ENCODE data around the gene USP14.
"Not testable (repeated sequence)": the region's sequence is repeated elsewhere in the genome, so short reads cannot be mapped to it uniquely, and the experiment has no call there.

USP14 gene

DNA sequence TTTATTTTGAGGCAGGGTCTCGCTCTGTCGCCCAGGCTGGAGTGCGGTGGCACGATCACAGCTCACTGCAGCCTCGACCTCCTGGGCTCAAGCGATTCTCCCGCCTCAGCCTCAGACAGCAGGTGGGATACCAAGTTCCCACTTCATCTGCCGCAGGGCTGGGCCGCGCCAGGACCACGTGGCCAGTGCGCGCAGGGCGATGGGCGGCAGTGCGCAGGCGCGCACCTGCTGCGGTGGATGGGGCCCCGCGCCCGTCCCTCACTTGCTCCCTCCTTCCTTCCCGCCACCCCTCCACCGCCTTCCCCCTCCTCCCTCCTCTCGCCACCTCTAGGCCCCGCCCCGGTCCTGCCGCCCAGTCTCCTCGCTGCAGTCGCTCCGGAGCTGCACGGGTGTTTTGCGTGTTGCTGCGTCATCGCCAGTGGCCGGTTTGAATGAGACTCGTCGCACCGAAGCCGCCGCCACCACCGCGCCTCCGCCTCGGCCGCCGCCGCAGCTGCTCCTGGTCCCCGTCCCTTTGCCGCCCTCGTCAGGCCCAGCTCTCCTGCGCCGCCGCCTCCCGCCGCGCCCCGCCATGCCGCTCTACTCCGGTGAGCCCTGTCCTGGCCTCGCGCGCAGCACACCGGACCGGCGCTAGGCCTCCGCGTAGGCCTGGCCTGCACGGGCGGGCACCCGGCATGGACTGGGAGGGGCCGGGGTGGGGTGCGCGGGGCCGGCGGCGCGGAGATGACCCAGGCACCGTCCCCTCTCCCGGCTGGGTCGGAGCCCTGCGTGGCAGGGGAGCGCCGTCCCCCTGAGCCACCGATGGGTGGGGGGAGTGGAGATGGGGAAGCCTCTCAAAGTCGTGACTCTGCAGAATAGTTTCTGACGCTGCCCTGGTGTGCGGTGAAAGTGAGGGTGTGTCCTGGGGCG lies at the start of gene USP14:
Gene USP14 (plus strand): TSS at position 430 of the 909 bp plus-strand sequence. CDS start 142 bp downstream, at position 572.
- DNase-seq (ENCODE audit: insufficient read length, low spot score) = peak; percentile 92
- peak; percentile 98 for FAIRE-seq

DNA sequence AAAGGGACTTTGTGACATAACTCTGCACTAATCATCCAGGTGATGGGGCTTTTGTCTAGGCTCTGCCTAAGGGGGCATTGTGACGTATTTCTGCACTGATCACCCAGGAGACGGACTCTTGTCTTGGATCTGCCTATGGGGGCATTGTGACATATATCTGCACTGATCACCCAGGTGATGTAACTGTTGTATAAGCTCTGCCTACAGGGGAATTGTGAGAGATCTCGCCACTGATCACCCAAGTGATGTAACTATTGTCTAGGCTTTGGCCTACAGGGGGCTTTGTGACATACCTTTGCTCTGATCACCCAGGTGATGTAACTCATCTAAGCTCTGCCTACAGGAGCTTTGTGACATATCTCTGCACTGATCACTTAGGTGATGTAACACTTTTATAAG lies 49.7 kb upstream of the USP14 start:
- FAIRE-seq; DNase-seq (ENCODE audit: insufficient read length, low spot score): not testable (repeated sequence)

- FAIRE-seq; DNase-seq (ENCODE audit: insufficient read length, low spot score): not testable (repeated sequence)
Measured at GRCh38 chr18:109130-109921, 49.0 kb upstream of the USP14 start.

- DNase-seq (ENCODE audit: insufficient read length, low spot score); FAIRE-seq: not testable (repeated sequence)
Measured at GRCh38 chr18:109922-110261, 48.5 kb upstream of the USP14 start.

DNA sequence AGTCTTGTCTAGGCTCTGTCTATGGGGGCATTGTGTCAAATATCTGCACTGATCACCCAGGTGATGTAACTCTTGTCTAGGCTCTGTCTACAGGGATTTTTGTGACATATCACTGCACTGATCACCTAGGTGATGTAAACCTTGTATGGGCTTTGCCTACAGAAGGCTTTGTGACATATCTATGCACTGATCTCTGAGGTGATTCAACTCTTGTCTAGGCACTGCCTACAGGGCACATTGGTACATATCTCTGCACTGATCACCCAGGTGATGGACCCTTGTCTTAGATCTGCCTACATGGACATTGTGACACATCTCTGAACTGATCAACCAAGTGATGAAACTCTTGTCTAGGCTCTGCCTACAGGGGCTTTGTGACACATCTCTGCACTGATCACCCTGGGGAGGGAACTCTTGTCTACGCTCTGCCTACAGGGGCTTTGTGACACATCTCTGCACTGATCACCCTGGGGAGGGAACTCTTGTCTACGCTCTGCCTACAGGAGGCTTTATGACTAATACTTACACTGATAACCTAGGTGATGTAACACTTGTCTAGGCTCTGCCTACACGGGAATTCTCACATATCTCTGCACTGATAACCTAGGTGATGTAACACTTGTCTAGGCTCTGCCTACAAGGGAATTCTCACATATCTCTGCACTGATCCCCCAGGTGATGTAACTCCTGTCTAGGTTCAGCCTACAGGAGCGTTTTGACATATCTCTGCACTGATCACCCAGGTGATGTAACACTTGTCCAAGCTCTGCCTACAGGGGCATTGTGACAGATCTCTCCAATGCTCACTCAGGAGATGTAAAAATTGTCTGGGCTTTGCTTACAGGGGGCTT lies 47.8 kb upstream of the USP14 start:
- not testable (repeated sequence) for FAIRE-seq; DNase-seq (ENCODE audit: insufficient read length, low spot score)

GRCh38 chr18:111306-112014 lies 46.9 kb upstream of the USP14 start:
- peak; percentile 67 for FAIRE-seq
- peak; percentile 44 for DNase-seq (ENCODE audit: insufficient read length, low spot score)

DNA sequence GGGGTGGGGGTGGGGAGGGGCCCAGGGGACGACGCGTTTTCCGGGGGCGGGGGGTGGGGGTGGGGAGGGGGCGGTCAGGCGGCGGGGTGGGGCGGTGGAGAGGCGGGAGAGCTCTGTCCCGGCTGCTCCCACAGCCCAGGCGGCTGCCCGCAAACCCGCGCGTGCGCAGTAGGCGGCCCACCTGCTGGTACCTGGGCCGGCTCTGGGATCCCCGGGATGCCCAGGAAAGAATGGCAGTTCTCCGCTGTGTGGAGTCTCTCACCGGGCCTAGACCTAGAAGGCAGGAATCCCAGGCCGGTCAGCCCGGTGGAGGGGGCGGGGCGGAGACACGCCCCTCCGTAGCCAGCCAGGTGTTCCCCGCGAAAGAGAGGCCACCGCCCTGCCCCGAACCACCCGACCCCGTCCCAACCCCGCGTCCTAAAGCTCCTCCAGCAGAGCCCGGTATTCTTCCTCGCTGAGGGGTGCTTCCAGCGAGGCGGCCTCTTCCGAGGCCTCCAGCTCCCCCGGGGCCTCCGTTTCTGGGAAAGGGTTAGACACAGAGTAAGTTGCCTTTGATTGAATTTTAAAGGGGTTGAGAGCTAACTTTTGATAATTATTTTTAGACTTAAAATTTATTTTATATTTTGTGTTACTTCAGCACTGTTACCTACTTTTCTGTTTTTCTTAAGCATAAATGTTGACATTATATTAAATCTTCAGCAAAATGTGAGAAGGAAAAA lies 46.2 kb upstream of the USP14 start:
- peak; percentile 80 for FAIRE-seq
- DNase-seq (ENCODE audit: insufficient read length, low spot score) = not testable (repeated sequence)

- FAIRE-seq; DNase-seq (ENCODE audit: insufficient read length, low spot score): not testable (repeated sequence)
Measured at GRCh38 chr18:120539-121260, 37.7 kb upstream of the USP14 start.

GRCh38 chr18:135045-135444 lies 23.3 kb upstream of the USP14 start:
- FAIRE-seq (no peak), DNase-seq (ENCODE audit: insufficient read length, low spot score) (no peak)

- FAIRE-seq (no peak), DNase-seq (ENCODE audit: insufficient read length, low spot score) (no peak)
Measured at GRCh38 chr18:136433-136832, 21.9 kb upstream of the USP14 start.

GRCh38 chr18:137327-137726 lies 21.0 kb upstream of the USP14 start:
- FAIRE-seq = no peak
- DNase-seq (ENCODE audit: insufficient read length, low spot score) = no peak

GRCh38 chr18:140670-141266 lies 17.6 kb upstream of the USP14 start:
- FAIRE-seq (no peak), DNase-seq (ENCODE audit: insufficient read length, low spot score) (no peak)

- FAIRE-seq; DNase-seq (ENCODE audit: insufficient read length, low spot score): not testable (repeated sequence)
Measured at GRCh38 chr18:142624-143296, 15.6 kb upstream of the USP14 start.

GRCh38 chr18:148841-149240 lies 9.5 kb upstream of the USP14 start:
- FAIRE-seq = no peak
- no peak for DNase-seq (ENCODE audit: insufficient read length, low spot score)

GRCh38 chr18:154151-154550 lies 4.2 kb upstream of the USP14 start:
- FAIRE-seq (no peak), DNase-seq (ENCODE audit: insufficient read length, low spot score) (no peak)

- FAIRE-seq (no peak), DNase-seq (ENCODE audit: insufficient read length, low spot score) (no peak)
Measured at GRCh38 chr18:155688-156087, 2.7 kb upstream of the USP14 start.

DNA sequence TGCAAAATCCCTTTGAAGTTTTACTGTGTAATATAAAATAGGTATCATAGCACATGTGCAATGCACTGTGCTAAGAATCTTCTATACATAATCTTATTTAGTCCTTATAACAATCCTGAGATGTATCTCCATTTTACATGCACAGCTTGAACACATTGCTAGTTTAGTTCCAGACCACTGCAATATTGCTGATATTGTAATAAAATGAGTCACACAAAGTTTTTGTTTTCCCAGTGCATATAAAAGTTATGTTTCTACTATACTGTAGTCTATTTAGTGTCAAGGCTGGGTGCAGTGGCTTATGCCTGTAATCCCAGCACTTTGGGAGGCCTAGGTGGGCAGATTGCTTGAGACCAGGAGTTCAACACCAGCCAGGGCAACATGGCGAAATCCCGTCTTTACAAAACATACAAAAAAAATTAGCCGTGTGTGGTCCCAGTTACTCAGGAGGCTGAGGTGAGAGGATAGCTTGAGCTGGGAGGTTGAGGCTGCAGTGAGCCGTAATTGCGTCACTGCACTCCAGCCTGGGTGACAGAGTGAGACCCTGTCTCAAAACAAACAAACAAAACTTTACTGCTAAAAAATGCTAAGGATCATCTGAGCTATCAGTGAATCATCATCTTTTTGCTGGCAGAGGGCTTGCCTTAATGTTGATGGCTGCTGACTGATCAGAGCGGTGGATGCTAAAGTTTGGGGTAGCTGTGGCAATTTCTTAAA lies 1.7 kb upstream of the USP14 start:
- FAIRE-seq = no peak
- no peak for DNase-seq (ENCODE audit: insufficient read length, low spot score)

Data from GM19239 (cell line).